ENCODE results near the gene ZNF438.
"Not testable (repeated sequence)": the region's sequence is repeated elsewhere in the genome, so short reads cannot be mapped to it uniquely, and the experiment has no call there.

The ZNF438 gene

DNA sequence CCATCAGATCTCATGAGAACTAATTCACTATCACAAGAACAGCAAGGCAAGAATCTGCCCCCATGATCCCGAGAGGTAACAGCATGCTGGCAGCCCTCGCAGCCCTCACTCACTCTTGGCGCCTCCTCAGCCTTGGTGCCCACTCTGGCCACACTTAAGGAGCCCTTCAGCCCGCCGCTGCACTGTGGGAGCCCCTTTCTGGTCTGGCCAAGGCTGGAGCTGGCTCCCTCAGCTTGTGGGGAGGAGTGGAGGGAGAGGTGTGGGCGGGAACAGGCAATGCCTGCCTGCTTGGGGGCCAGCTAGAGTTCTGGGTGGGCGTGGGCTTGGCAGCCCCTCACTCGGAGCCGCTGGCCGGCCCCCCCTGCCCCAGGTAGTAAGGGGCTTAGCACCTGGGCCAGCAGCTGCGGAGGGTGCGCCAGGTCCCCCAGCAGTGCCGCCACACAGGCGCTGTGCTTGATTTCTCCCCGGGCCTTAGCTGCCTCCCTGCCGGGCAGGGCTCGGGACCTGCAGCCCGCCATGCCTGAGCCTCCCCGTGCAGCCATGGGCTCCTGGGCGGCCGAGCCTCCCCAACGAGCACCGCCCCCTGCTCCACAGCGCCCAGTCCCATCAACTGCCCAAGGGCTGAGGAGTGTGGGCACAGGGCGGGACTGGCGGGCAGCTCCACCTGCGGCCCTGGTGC, 24.0 kb upstream of the ZNF438 start:
- DNase-seq = no peak
- Histone ChIP-seq H3K9me3 (no peaks in the 10 kb centered on the region), H3K36me3 (no peaks in the 10 kb centered on the region), H3K27me3 (no peaks in the 10 kb centered on the region), H3K4me3 (ENCODE audit: low read depth, low read length) (no peak overlapping the region), H3K4me1 (no peaks in the 10 kb centered on the region)
- TF ChIP-seq, protein P1, sequence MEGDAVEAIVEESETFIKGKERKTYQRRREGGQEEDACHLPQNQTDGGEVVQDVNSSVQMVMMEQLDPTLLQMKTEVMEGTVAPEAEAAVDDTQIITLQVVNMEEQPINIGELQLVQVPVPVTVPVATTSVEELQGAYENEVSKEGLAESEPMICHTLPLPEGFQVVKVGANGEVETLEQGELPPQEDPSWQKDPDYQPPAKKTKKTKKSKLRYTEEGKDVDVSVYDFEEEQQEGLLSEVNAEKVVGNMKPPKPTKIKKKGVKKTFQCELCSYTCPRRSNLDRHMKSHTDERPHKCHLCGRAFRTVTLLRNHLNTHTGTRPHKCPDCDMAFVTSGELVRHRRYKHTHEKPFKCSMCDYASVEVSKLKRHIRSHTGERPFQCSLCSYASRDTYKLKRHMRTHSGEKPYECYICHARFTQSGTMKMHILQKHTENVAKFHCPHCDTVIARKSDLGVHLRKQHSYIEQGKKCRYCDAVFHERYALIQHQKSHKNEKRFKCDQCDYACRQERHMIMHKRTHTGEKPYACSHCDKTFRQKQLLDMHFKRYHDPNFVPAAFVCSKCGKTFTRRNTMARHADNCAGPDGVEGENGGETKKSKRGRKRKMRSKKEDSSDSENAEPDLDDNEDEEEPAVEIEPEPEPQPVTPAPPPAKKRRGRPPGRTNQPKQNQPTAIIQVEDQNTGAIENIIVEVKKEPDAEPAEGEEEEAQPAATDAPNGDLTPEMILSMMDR (IDR thresholded peaks at IDR 0.05; ENCODE audit: low read depth, low read length) = no peak

DNA sequence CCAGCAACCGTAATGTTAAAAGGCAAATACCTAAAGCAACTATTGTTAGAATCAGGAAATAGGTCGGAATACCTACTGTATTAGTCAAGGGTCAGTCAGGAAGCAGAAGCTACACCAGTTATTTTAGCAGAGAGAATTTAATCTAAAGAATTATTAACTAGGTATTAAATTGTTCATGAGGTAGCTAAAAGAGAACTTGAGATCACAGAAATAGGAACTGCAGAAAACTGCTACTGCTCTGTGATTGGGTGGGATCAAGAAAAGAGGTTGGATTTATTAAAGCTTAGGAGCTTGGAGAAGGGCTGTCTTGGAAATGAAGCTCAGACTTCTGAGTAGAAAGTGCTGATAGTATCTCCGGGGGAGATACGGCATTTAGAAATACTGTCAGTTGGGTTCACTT, 20.0 kb upstream of the ZNF438 start:
- Histone ChIP-seq H3K4me3 (ENCODE audit: low read depth, low read length) (no peak overlapping the region), H3K36me3 (no peaks in the 10 kb centered on the region), H3K4me1 (no peaks in the 10 kb centered on the region), H3K27me3 (no peaks in the 10 kb centered on the region), H3K9me3 (no peaks in the 10 kb centered on the region)
- TF ChIP-seq, protein P1 (IDR thresholded peaks at IDR 0.05; ENCODE audit: low read depth, low read length) = no peak
- DNase-seq = no peak

DNA sequence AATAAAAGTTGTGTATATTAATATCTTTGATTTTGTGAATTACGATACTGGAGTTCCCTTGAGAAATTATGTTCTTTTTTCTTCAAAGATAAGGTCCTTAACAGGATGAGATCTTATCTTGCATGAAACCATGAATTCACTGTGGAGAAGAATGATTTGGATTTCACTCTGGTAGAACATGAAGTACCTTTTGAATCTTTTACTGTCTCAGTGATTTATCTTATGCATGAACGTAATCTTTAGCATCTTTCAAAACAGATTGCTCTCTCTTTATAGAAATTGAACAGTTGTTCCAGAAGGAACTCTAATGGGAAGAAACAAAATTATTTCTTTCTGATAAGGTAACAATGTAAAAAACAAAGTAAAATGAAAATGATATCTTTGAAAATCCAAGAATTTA, 11.0 kb upstream of the ZNF438 start:
- TF ChIP-seq, protein P1 (IDR thresholded peaks at IDR 0.05; ENCODE audit: low read depth, low read length) = no peak
- H3K4me3 ChIP-seq (ENCODE audit: low read depth, low read length) = no peak overlapping the region
- H3K9me3 ChIP-seq = no peaks in the 10 kb centered on the region
- H3K27me3 ChIP-seq = no peaks in the 10 kb centered on the region
- no peaks in the 10 kb centered on the region for H3K36me3 ChIP-seq
- H3K4me1 ChIP-seq = no peaks in the 10 kb centered on the region
- DNase-seq = no peak

DNA sequence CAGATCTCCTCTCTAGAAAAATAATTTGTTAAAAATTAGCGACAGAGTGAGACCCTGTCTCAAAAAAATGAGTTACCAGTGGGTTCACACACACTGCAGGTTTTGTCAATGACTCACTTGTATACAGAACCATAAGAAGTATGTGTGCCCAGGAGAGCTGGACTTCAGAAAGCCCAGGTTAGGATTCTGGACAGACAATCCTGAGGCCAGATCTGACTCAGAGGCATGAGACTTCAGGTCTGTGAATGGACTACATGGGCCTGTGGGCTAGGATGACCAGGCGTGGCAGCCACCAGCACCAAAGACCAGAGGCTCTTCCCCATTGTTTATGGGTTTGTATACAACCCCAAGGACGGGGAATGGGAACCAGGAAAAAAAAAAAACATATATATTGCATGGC, 9.3 kb upstream of the ZNF438 start:
- H3K27me3 ChIP-seq = no peaks in the 10 kb centered on the region
- no peak for DNase-seq
- H3K4me3 ChIP-seq (ENCODE audit: low read depth, low read length) = no peak overlapping the region
- H3K9me3 ChIP-seq = no peaks in the 10 kb centered on the region
- H3K4me1 ChIP-seq = no peaks in the 10 kb centered on the region
- TF ChIP-seq, protein P1 (IDR thresholded peaks at IDR 0.05; ENCODE audit: low read depth, low read length) = no peak
- H3K36me3 ChIP-seq = no peaks in the 10 kb centered on the region

DNA sequence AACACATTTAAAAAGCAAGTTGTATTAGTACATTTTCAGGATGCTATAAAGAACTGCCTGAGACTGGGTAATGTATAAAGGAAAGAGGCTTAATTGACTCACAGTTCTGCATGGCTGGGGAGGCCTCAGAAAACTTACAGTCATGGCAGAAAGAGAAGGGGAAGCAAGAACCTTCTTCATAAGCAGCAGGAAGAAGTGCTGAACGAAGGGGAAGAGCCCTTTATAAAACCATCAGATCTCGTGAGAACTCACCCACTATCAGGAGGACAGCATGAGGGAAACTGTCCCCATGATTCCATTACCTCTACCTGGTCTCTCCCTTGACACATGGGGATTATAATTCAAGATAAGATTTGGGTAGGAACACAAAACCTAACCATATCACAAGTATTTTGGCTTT, 7.3 kb upstream of the ZNF438 start:
- H3K36me3 ChIP-seq; DNase-seq; H3K9me3 ChIP-seq; H3K4me3 ChIP-seq (ENCODE audit: low read depth, low read length); H3K4me1 ChIP-seq; H3K27me3 ChIP-seq: not testable (repeated sequence)

DNA sequence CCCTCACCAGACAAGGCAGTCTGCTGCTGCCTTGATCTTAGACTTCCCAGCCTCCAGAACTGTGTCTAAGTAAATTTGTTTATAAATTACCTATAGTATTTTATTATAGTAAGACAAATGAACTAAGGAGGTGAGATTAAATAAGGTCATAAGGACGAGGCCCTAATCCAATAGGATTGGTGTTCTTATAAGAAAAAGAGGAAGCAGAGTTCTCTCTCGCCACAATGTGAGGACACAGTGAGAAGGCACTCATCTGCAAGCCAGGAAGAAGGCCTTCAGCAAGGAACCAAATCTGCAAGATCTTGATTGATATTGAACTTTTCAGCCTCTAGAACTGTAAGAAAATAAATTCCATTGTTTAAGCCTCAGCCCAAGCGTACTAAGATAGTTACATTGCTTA, 6.1 kb upstream of the ZNF438 start:
- Histone ChIP-seq H3K4me1 (no peaks in the 10 kb centered on the region), H3K27me3 (no peaks in the 10 kb centered on the region), H3K4me3 (ENCODE audit: low read depth, low read length) (no peak overlapping the region), H3K36me3 (no peaks in the 10 kb centered on the region), H3K9me3 (no peaks in the 10 kb centered on the region)
- no peak for DNase-seq
- TF ChIP-seq, protein P1 (IDR thresholded peaks at IDR 0.05; ENCODE audit: low read depth, low read length) = no peak

DNA sequence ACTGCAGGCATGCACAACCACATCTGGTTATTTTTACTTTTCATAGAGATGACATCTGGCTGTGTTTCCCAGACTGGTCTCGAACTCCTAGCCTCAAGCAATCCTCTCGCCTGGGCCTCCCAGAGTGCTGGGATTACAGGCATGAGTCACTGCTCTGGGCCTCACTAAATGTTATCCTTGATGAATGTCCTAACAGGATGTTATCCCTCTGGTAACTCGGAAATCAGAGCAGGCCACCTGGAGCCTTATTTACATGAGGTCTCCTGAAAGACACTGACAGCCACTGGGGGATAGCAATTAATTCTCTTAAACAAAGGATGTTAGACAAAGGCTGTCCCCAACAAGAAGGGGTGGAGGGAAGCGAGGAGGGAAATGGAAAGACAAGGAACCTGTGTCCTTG, 4.5 kb upstream of the ZNF438 start:
- no peak for DNase-seq
- H3K36me3 ChIP-seq = no peaks in the 10 kb centered on the region
- no peaks in the 10 kb centered on the region for H3K4me1 ChIP-seq
- H3K27me3 ChIP-seq = no peaks in the 10 kb centered on the region
- H3K9me3 ChIP-seq = no peaks in the 10 kb centered on the region
- TF ChIP-seq, protein P1 (IDR thresholded peaks at IDR 0.05; ENCODE audit: low read depth, low read length) = no peak
- H3K4me3 ChIP-seq (ENCODE audit: low read depth, low read length) = no peak overlapping the region

All from BE2C (cell line).